Immature natural killer cell (primary cell): ENCODE measurements around the gene NUP35. TPM values are rescaled to one million over a fixed set of nuclear protein-coding genes. Genes with fewer than 3 reads are reported as not detected.
A peak's percentile ranks its signal among the peaks of the same experiment; 100 is the strongest.

ENCODE experiments used
- DNase-seq, 3 donors: peaks; one replicate each; pipeline ENCODE4 v3.0.0; 2022; ENCODE audit warnings: mixed read lengths in 1 of 3
- H3K27ac Mint-ChIP-seq, 6 donors: one replicate each; pipeline ENCODE4 v1.8.0; 2020; ENCODE audit warnings: mixed read lengths in 6 of 6, mild to moderate bottlenecking in 5 of 6, inconsistent platforms in 4 of 6, moderate library complexity in 3 of 6
- H3K27me3 Mint-ChIP-seq, 3 donors: one replicate each; pipeline ENCODE4 v1.8.0; 2020 to 2021; ENCODE audit warnings: low read depth in 3 of 3, mild to moderate bottlenecking in 3 of 3, mixed read lengths in 3 of 3, moderate library complexity in 3 of 3, inconsistent platforms in 1 of 3
- H3K36me3 Mint-ChIP-seq, 3 donors: one replicate each; pipeline ENCODE4 v1.8.0; 2020; ENCODE audit warnings: mixed read lengths in 3 of 3, inconsistent platforms in 2 of 3, mild to moderate bottlenecking in 2 of 3
- H3K4me1 Mint-ChIP-seq, 2 donors: one replicate each; pipeline ENCODE4 v1.8.0; 2020; ENCODE audit warnings: inconsistent platforms in 2 of 2, mild to moderate bottlenecking in 2 of 2, mixed read lengths in 2 of 2, moderate library complexity in 1 of 2
- H3K4me3 Mint-ChIP-seq, 5 donors: one replicate each; pipeline ENCODE4 v1.8.0; 2020; ENCODE audit warnings: mild to moderate bottlenecking in 5 of 5, mixed read lengths in 5 of 5, inconsistent platforms in 3 of 5, moderate library complexity in 3 of 5
- H3K9me3 Mint-ChIP-seq, 6 donors: one replicate each; pipeline ENCODE4 v1.8.0; 2020; ENCODE audit warnings: mild to moderate bottlenecking in 6 of 6, mixed read lengths in 6 of 6, inconsistent platforms in 4 of 6, moderate library complexity in 3 of 6
- polyA plus RNA-seq, 3 donors: library from polyadenylated mRNA; unstranded; fragments of 300-500 nt; fragmentation: Illumina TruSeq; gene quantifications; one replicate each; pipeline ENCODE4 v1.2.3, GENCODE V29; 2021

Gene NUP35, protein sequence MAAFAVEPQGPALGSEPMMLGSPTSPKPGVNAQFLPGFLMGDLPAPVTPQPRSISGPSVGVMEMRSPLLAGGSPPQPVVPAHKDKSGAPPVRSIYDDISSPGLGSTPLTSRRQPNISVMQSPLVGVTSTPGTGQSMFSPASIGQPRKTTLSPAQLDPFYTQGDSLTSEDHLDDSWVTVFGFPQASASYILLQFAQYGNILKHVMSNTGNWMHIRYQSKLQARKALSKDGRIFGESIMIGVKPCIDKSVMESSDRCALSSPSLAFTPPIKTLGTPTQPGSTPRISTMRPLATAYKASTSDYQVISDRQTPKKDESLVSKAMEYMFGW
- polyA plus RNA-seq, result 1 to 10 TPM; 2.4 to 6.1 (median 5.0) TPM

DNA sequence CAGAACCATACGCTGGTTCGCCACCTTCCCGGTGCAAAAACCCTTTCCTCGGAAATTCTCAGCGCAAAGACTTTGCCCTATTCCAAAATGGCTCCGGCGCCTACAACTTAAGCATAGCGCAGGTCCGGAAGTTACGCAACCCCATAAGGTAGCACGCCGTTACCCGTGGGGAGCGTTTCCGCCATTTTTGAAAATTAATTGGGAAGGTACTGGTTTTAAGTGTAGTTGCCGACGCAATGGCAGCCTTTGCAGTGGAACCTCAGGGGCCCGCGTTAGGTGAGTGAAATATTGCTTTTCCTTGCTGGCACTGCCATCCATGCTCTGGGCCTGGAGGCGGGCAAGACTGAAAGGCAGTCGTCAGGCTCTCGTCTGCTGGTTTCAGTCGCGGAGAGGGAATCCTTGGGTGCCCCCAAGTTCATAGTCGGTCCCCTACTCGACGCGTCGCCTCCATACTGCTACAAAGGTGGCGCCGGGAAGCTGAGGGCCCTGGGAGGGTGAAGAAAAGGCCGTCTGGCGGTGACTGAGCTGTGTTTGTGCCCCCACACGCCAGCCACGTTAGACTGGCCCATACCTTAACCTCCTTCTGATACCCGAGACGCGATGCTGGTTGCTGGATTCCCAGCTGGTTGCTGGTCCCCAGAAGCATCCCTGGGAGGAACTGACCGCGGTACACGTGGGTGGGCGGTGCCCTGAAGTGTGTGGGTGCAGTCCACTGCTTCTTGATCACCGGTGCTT, at the start of gene NUP35:
Gene NUP35 (plus strand): TSS at position 222 of the 735 bp plus-strand sequence. CDS start 15 bp downstream, at position 237.
- Mint-ChIP-seq H3K9me3 (no peaks in the 10 kb centered on the region), H3K4me3 (peak within 1 kb of the TSS; percentile 88 to 99 (median 98)), H3K4me1 (peaks cover 22 to 35% of the 10 kb centered on the region in 2 donors), H3K36me3 (peaks cover 4 to 6% (median 5%) of the 10 kb centered on the region in 3 donors), H3K27ac (peak within 1 kb of the TSS; percentile 89 to 98 (median 95)), H3K27me3 (peaks cover 0 to 14% (median 3%) of the 10 kb centered on the region in 3 donors)
- DNase-seq, result peak; percentile 81 to 85 (median 83)

DNA sequence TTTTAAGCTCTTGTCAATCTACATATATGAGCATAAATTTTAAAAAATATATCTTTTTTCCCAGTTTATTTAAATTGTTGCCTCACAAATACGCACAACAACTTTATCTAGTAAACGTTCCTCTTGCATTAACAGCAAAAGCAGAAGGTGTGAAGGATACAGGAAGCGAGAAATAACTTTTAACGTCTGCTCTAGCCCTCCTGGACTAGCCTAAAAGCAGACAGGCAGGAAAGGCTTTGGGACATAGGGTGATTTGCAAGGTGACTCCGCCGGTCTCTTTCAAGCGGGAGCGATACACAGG, 46.1 kb upstream of the NUP35 start:
- no peak for DNase-seq
- Mint-ChIP-seq H3K27me3 (peaks cover 0 to 7% (median 6%) of the 10 kb centered on the region in 3 donors), H3K4me3 (peak overlapping the region; percentile 94 to 98 (median 96)), H3K4me1 (peaks cover 10 to 19% of the 10 kb centered on the region in 2 donors), H3K9me3 (no peaks in the 10 kb centered on the region), H3K27ac (peak overlapping the region; percentile 68 to 88 (median 83)), H3K36me3 (no peaks in the 10 kb centered on the region)

DNA sequence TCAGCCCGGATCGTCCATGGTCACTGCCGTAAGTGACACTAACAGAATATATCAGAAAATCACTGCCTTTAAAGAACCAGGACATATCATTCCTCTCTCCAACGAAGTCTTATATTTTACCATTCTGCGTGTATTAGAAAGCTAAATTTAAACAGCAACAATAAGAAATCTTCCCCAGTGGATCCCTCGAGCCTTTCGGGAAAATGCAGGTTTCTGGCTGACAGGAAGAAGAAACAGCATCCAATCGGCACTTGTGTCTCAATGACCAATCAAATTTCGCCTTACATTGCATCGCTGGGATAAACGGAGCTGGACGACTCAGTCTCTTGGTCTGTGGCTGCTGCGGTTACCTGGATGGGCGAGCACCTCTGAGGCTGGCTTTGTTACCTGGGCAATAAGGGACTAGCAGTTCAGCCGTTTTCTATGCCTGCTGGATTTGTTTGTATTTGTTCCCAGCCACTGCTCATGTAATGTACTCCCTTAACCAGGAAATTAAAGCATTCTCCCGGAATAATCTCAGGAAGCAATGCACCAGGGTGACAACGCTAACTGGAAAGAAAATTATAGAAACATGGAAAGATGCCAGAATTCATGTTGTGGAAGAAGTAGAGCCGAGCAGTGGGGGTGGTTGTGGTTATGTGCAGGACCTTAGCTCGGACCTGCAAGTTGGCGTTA, 45.6 kb upstream of the NUP35 start, which contains the start of gene DUSP19:
Gene DUSP19 (plus strand): TSS at position 284 of the 675 bp plus-strand sequence. CDS start 187 bp downstream, at position 471.
- Mint-ChIP-seq H3K27ac (peak within 1 kb of the TSS; percentile 68 to 88 (median 83)), H3K4me1 (peaks cover 10 to 19% of the 10 kb centered on the region in 2 donors), H3K9me3 (no peaks in the 10 kb centered on the region), H3K4me3 (peak within 1 kb of the TSS; percentile 94 to 98 (median 96)), H3K36me3 (no peaks in the 10 kb centered on the region), H3K27me3 (peaks cover 0 to 7% (median 6%) of the 10 kb centered on the region in 3 donors)
- DNase-seq, result peak; percentile 81 to 85 (median 83)

DNA sequence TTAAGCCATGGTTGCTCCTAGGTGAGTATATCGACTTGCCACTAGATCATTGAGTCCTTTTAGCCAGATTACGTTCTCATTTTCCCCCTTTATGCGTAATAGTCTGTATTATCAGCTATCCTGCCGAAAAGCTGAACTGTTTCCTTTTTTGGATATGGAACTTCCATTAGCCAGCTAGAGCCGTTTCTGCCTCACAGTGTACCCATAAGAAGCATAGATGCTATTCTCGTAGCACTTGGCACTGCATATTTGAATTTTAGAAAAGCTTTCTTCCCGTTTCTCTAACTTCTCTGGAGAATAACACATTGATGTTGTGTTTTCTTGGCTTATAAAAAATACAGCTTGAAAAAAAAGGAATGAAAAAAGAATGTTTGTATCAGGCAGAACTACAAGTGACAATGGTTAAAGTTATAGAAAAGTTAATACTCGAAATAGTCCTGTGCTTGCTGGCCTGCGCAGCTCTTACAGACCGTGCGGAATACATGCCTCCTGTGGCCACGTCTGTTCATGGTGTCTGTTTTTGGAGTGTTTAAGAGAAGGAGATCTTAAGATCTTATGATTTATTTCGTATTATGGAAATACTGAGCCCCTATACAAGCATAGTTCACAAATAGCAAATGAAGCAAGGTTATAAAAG, 45.0 kb upstream of the NUP35 start:
- H3K27me3 Mint-ChIP-seq, result peaks cover 0 to 7% (median 6%) of the 10 kb centered on the region in 3 donors
- H3K4me3 Mint-ChIP-seq, result peak overlapping the region; percentile 94 to 98 (median 96)
- DNase-seq, result no peak
- H3K36me3 Mint-ChIP-seq, result no peaks in the 10 kb centered on the region
- H3K27ac Mint-ChIP-seq, result peak overlapping the region in 5 of 6 donors; percentile 64 to 88 (median 80)
- peaks cover 10 to 19% of the 10 kb centered on the region in 2 donors for H3K4me1 Mint-ChIP-seq
- H3K9me3 Mint-ChIP-seq, result no peaks in the 10 kb centered on the region

DNA sequence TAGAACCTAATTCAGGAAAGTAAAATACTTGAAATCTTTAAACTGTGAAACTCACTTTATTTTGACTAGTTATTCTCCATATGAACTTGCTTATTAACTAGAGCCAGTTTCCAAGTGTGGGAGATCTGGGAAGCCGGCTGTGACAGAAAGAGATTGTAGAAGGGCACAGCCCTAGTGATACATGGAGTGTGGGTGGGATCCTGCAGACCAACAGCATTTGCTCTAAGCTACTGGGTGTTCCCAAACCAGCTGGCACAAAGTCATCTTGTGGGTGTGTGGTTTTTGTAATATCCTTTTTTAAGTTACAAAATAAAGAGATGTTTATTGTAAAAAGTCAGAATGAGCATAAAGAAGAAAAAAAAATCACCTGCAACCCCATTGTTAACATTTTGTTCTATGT, 42.3 kb upstream of the NUP35 start:
- Mint-ChIP-seq H3K4me1 (peaks cover 10 to 19% of the 10 kb centered on the region in 2 donors), H3K9me3 (no peaks in the 10 kb centered on the region), H3K36me3 (no peaks in the 10 kb centered on the region), H3K4me3 (no peak overlapping the region), H3K27me3 (peaks cover 0 to 7% (median 6%) of the 10 kb centered on the region in 3 donors), H3K27ac (no peak overlapping the region)
- DNase-seq, result no peak

DNA sequence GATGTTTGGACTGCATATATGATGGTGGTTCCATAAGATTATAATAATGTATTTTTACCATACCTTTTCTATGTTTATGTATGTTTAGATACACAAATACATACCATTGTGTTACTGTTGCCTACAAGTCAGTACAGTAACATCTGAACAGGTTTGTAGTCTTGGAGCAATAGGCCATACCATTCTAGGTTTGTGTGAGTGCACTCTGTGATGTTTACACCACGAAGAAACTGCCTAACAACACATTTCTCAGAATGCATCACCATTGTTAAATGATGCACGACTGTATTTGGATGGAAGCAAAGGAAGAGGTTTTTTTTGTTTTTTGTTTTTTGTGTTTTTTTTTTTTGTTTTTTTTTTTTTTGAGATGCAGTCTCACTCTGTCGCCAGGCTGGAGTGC, 36.2 kb upstream of the NUP35 start:
- Mint-ChIP-seq H3K4me3 (no peak overlapping the region), H3K27ac (no peak overlapping the region), H3K36me3 (peaks cover 0 to 4% (median 2%) of the 10 kb centered on the region in 3 donors), H3K27me3 (peaks cover 0 to 2% (median 0%) of the 10 kb centered on the region in 3 donors), H3K4me1 (no peaks in the 10 kb centered on the region), H3K9me3 (no peaks in the 10 kb centered on the region)
- no peak for DNase-seq

DNA sequence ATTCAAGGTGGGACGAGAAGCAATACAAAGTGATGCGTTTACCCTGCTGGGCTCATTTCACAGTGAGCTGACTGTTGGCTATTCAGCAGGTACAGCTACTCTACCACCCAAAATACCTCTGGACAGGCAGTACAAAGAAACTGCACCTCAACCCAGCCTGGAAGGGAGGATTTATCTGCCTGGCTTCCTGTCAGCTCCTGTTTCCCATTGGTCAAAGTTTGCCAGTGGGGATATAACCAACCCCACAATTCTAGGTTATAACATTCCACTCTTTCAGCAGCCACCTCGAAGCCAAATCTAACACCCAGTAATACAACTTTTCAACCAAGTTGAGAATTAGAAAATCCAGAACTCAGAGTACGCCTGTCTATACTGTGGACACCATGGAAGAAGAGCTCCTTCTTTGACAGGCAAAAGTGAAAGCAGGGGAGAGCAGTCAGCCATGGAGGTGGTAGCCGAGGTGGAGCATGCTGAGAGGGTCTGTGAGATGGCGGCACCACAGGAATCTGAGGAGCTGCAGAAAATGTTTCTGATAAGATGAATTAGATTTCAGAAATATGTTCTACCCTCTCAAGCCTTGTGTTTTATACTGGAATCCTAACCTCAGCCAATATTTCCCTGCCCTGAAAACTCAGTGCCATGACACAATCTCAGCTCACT, 34.9 kb upstream of the NUP35 start:
- Mint-ChIP-seq H3K4me3 (no peak overlapping the region), H3K4me1 (no peaks in the 10 kb centered on the region), H3K27ac (no peak overlapping the region), H3K36me3 (peaks cover 0 to 4% (median 2%) of the 10 kb centered on the region in 3 donors), H3K27me3 (peaks cover 0 to 2% (median 0%) of the 10 kb centered on the region in 3 donors), H3K9me3 (no peaks in the 10 kb centered on the region)
- DNase-seq, result no peak

DNA sequence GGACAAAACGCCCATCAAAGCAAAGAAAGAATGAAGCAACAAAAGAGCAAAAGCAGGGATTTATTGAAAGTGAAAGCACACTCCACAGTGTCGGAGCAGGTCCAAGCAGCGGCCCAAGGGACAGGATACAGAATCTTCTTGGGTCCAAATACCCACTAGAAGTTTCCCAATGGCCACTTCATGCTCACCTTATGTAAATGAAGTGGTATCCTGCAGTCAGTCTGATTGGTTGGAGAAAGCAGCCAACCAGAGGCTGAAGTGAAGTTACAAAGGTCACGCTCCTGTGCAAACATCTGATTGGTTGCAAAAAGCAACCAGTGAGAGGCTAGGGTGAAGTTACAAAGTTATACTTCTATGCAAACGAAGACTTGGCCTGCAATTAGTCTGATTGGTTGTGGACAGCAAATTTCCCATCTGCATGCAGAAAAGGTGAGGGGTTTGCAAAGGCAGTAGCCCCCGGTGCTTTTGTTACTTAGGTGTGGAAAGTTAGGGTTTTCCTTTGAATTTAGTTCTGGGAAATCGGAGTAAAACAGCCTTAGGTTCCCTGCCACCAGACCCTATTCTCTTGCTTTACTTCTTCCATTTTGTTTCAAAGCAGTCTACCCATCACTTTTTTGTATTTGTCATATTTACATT, 32.8 kb upstream of the NUP35 start:
- Mint-ChIP-seq H3K9me3 (no peaks in the 10 kb centered on the region), H3K27ac (no peak overlapping the region), H3K4me3 (no peak overlapping the region), H3K36me3 (peaks cover under 1 to 6% (median 2%) of the 10 kb centered on the region in 3 donors), H3K27me3 (peaks cover 0 to 2% (median 0%) of the 10 kb centered on the region in 3 donors), H3K4me1 (no peaks in the 10 kb centered on the region)
- DNase-seq, result no peak

DNA sequence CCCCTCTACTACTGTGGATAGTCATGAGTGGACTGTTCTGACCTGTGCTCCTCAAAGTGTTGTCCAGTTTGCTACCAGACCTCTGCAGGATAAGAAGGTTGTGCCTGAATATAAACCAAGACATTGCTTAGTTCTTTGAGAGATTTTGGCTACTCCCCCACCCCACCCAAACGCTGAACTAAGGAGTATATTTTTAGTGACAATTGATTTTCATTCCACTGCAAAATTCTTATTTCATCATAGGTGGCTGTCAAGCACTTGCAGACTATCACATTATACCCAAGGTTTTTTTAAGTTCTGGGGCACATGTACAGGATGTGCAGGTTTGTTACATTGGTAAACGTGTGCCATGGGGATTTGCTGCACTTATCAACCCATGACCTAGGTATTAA, 32.3 kb upstream of the NUP35 start:
- Mint-ChIP-seq H3K9me3 (no peaks in the 10 kb centered on the region), H3K27ac (no peak overlapping the region), H3K27me3 (peaks cover 0 to 2% (median 0%) of the 10 kb centered on the region in 3 donors), H3K4me3 (no peak overlapping the region), H3K4me1 (no peaks in the 10 kb centered on the region), H3K36me3 (peaks cover 2 to 9% (median 3%) of the 10 kb centered on the region in 3 donors)
- no peak for DNase-seq

DNA sequence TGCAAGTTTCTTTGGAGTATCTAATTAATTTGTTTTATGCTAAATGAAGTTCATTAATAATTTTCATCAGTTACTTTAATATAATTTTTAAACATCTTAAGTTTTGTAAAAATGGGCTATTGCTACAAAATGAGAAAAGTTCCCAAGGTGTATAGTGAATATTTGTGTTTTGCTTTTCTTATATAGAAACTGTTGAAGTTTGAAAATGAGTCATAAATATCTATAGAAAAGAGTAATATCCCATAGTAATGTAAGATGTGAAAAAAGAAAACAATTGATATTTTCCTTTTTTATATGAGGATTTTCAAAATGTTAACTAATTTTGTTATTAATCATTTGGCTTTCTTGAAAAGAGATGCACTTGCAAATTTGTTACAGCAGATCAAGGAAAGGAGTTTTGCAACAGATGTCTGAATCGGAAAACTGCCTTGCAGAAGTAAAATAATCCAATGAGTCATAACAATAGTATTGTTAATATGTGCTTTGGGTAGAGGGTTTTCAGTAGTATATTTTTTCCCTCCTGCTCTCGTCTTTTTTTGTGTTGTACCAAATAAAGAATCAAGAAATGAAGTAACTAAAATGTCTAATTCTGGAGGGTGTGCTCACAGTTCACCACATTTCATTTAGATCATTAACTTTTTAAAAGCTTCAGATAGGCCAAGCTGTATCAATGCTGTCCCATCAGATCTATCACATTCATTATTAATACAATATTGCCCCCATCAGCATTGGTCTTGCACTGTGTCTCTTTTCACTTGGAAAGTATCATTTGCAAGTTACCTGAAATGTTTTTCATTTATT, 30.2 kb upstream of the NUP35 start:
- H3K27ac Mint-ChIP-seq, result no peak overlapping the region
- peaks cover 0 to 12% (median 3%) of the 10 kb centered on the region in 3 donors for H3K36me3 Mint-ChIP-seq
- DNase-seq, result no peak
- no peak overlapping the region for H3K4me3 Mint-ChIP-seq
- no peaks in the 10 kb centered on the region for H3K9me3 Mint-ChIP-seq
- peaks cover 0 to 2% (median 0%) of the 10 kb centered on the region in 3 donors for H3K27me3 Mint-ChIP-seq
- no peaks in the 10 kb centered on the region for H3K4me1 Mint-ChIP-seq

DNA sequence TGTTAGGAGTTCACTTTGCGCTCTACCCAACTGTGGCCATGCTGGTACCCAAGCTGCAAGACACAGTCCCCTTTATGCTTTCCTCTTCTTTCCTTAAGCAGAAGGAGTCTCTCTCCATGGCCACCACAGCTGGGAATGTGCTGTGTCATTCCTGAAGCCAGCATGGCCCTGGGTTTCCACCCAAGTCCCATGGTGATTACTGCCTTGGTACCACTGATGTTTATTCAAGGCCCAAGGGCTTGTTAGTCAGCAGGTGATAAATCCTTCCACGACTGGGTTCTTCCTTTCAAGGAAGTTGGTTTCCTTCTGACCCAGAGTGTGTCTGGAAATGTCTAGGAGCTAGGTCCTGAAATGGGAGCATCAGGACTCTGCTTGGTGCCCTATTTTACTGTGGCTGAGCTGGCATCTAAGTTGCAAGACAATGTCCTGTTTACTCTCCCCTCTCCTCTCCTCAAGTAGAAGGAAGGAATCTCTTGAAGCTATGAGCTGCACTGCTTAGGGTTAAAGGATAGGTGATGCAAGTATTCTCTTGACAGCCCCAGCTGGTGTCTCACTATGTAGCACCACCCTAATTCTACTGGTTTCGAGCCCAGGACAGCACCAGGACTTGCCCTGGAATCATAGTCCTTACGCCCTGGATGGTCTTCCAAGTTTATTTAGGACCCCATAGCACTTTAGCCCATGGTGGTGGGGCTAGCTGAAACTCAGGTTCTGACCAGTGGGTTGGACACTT, 18.7 kb upstream of the NUP35 start:
- no peak for DNase-seq
- peaks cover 0 to 6% (median 0%) of the 10 kb centered on the region in 3 donors for H3K27me3 Mint-ChIP-seq
- H3K27ac Mint-ChIP-seq, result no peak overlapping the region
- no peaks in the 10 kb centered on the region for H3K9me3 Mint-ChIP-seq
- no peaks in the 10 kb centered on the region for H3K36me3 Mint-ChIP-seq
- no peak overlapping the region for H3K4me3 Mint-ChIP-seq
- no peaks in the 10 kb centered on the region for H3K4me1 Mint-ChIP-seq
